Measurements from ENCODE around the gene GZMH. TPM values are rescaled to one million over a fixed set of nuclear protein-coding genes. Genes with fewer than 3 reads are reported as not detected.

The GZMH gene
- total RNA-seq, 1 donor, result not detected

GRCh38 chr14:24634158-24634557 is 24.7 kb upstream of the GZMH start, which contains the start of gene GZMB:
GZMB (minus strand) TSS chr14:24634190; CDS start chr14:24634160, 30 bp downstream.
- DNase-seq (ENCODE audit: insufficient read length, low spot score, missing footprints), result no peak

DNA sequence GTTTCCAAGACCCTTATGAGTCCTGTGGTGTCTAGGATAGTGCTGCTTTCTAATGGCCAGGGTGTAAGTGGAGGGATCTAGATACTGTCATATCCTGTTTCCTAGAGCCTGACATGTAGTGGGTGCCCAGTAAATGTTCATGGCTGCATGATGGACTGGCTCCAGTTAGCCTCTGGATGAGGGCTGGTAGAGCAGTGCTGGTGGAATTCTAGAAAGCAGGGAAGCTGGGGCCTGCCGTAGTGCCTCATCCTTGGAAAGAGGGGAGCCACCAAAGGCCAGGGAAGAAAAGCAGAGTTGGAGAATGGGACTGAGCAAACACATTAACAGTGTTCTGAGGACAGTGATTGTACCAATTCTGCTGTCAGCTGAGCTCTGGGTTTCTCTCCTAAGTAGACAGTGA is 23.9 kb upstream of the GZMH start:
- Histone ChIP-seq H4K20me1 (ENCODE audit: insufficient read depth, low read length) (no peaks in the 10 kb centered on the region), H3K27me3 (ENCODE audit: insufficient read depth, low read length) (no peaks in the 10 kb centered on the region), H3K4me1 (ENCODE audit: insufficient read depth, low read length) (no peaks in the 10 kb centered on the region), H3K27ac (ENCODE audit: low read depth, low read length) (no peak overlapping the region), H2AFZ (ENCODE audit: low read length) (no peak overlapping the region), H3K79me2 (ENCODE audit: insufficient read depth, low read length) (no peaks in the 10 kb centered on the region), H3K9me3 (ENCODE audit: low read depth, low read length) (no peaks in the 10 kb centered on the region), H3K36me3 (ENCODE audit: insufficient read depth, low read length) (no peaks in the 10 kb centered on the region), H3K4me3 (ENCODE audit: insufficient read depth, low read length) (no peak overlapping the region), H3K4me2 (ENCODE audit: insufficient read depth, low read length) (no peak overlapping the region)
- TF ChIP-seq, protein P1, sequence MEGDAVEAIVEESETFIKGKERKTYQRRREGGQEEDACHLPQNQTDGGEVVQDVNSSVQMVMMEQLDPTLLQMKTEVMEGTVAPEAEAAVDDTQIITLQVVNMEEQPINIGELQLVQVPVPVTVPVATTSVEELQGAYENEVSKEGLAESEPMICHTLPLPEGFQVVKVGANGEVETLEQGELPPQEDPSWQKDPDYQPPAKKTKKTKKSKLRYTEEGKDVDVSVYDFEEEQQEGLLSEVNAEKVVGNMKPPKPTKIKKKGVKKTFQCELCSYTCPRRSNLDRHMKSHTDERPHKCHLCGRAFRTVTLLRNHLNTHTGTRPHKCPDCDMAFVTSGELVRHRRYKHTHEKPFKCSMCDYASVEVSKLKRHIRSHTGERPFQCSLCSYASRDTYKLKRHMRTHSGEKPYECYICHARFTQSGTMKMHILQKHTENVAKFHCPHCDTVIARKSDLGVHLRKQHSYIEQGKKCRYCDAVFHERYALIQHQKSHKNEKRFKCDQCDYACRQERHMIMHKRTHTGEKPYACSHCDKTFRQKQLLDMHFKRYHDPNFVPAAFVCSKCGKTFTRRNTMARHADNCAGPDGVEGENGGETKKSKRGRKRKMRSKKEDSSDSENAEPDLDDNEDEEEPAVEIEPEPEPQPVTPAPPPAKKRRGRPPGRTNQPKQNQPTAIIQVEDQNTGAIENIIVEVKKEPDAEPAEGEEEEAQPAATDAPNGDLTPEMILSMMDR (IDR thresholded peaks at IDR 0.05; ENCODE audit: extremely low read depth, low read depth, low read length), result no peak
- peak; percentile 4 for DNase-seq (ENCODE audit: insufficient read length, low spot score, missing footprints)

More at GRCh38 chr14:24634158-24634557, 24.7 kb upstream of the GZMH start, which contains the start of gene GZMB:
- TF ChIP-seq, protein P1 (IDR thresholded peaks at IDR 0.05; ENCODE audit: extremely low read depth, low read depth, low read length), result no peak
- no peak within 1 kb of the TSS for H3K4me3 ChIP-seq (ENCODE audit: insufficient read depth, low read length)
- no peak within 1 kb of the TSS for H3K27ac ChIP-seq (ENCODE audit: low read depth, low read length)
- no peaks in the 10 kb centered on the region for H3K27me3 ChIP-seq (ENCODE audit: insufficient read depth, low read length)
- H3K4me2 ChIP-seq (ENCODE audit: insufficient read depth, low read length), result no peak within 1 kb of the TSS
- H3K4me1 ChIP-seq (ENCODE audit: insufficient read depth, low read length), result no peaks in the 10 kb centered on the region
- H3K79me2 ChIP-seq (ENCODE audit: insufficient read depth, low read length), result no peaks in the 10 kb centered on the region
- H2AFZ ChIP-seq (ENCODE audit: low read length), result no peak within 1 kb of the TSS
- no peaks in the 10 kb centered on the region for H4K20me1 ChIP-seq (ENCODE audit: insufficient read depth, low read length)
- H3K9me3 ChIP-seq (ENCODE audit: low read depth, low read length), result no peaks in the 10 kb centered on the region
- no peaks in the 10 kb centered on the region for H3K36me3 ChIP-seq (ENCODE audit: insufficient read depth, low read length)

- Histone ChIP-seq H3K27me3 (ENCODE audit: insufficient read depth, low read length) (no peaks in the 10 kb centered on the region), H3K4me1 (ENCODE audit: insufficient read depth, low read length) (no peaks in the 10 kb centered on the region), H3K36me3 (ENCODE audit: insufficient read depth, low read length) (no peaks in the 10 kb centered on the region), H3K27ac (ENCODE audit: low read depth, low read length) (no peak overlapping the region), H3K79me2 (ENCODE audit: insufficient read depth, low read length) (no peaks in the 10 kb centered on the region), H3K4me3 (ENCODE audit: insufficient read depth, low read length) (no peak overlapping the region), H2AFZ (ENCODE audit: low read length) (no peak overlapping the region), H3K4me2 (ENCODE audit: insufficient read depth, low read length) (no peak overlapping the region), H4K20me1 (ENCODE audit: insufficient read depth, low read length) (no peaks in the 10 kb centered on the region), H3K9me3 (ENCODE audit: low read depth, low read length) (no peaks in the 10 kb centered on the region)
- TF ChIP-seq, protein P1 (IDR thresholded peaks at IDR 0.05; ENCODE audit: extremely low read depth, low read depth, low read length), result no peak
- no peak for DNase-seq (ENCODE audit: insufficient read length, low spot score, missing footprints)
Observed at GRCh38 chr14:24632761-24633160, 23.3 kb upstream of the GZMH start.

GRCh38 chr14:24632336-24632735 is 22.9 kb upstream of the GZMH start:
- Histone ChIP-seq H3K27me3 (ENCODE audit: insufficient read depth, low read length) (no peaks in the 10 kb centered on the region), H2AFZ (ENCODE audit: low read length) (no peak overlapping the region), H3K4me2 (ENCODE audit: insufficient read depth, low read length) (no peak overlapping the region), H3K4me3 (ENCODE audit: insufficient read depth, low read length) (no peak overlapping the region), H3K79me2 (ENCODE audit: insufficient read depth, low read length) (no peaks in the 10 kb centered on the region), H3K4me1 (ENCODE audit: insufficient read depth, low read length) (no peaks in the 10 kb centered on the region), H4K20me1 (ENCODE audit: insufficient read depth, low read length) (no peaks in the 10 kb centered on the region), H3K36me3 (ENCODE audit: insufficient read depth, low read length) (no peaks in the 10 kb centered on the region), H3K27ac (ENCODE audit: low read depth, low read length) (no peak overlapping the region), H3K9me3 (ENCODE audit: low read depth, low read length) (no peaks in the 10 kb centered on the region)
- TF ChIP-seq, protein P1 (IDR thresholded peaks at IDR 0.05; ENCODE audit: extremely low read depth, low read depth, low read length), result no peak
- DNase-seq (ENCODE audit: insufficient read length, low spot score, missing footprints), result no peak
